ENCODE measurements around the gene RHNO1.

- TF ChIP-seq, protein P1, sequence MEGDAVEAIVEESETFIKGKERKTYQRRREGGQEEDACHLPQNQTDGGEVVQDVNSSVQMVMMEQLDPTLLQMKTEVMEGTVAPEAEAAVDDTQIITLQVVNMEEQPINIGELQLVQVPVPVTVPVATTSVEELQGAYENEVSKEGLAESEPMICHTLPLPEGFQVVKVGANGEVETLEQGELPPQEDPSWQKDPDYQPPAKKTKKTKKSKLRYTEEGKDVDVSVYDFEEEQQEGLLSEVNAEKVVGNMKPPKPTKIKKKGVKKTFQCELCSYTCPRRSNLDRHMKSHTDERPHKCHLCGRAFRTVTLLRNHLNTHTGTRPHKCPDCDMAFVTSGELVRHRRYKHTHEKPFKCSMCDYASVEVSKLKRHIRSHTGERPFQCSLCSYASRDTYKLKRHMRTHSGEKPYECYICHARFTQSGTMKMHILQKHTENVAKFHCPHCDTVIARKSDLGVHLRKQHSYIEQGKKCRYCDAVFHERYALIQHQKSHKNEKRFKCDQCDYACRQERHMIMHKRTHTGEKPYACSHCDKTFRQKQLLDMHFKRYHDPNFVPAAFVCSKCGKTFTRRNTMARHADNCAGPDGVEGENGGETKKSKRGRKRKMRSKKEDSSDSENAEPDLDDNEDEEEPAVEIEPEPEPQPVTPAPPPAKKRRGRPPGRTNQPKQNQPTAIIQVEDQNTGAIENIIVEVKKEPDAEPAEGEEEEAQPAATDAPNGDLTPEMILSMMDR (conservative IDR thresholded peaks at IDR 0.05 in 1 of 2, IDR thresholded peaks at IDR 0.05 in 1 of 2; ENCODE audit: low read depth in 1 of 2, low read length in 2 of 2) = no peak
- no peak for TF ChIP-seq EZH2 (IDR thresholded peaks at IDR 0.05; ENCODE audit: low read length, missing control alignments)
These were observed 21.5 kb upstream of the RHNO1 start for GRCh38 chr12:2855546-2855945.
